M059J (cell line): ENCODE results near the gene SLAIN1. TPM values are rescaled to one million over a fixed set of nuclear protein-coding genes. Genes with fewer than 3 reads are reported as not detected.

ENCODE experiments used
- DNase-seq: peaks from one replicate; pipeline ENCODE4 v3.0.0-alpha.2; 2012; ENCODE audit warnings: low read depth
- total RNA-seq: library from RNA; depleted of rRNA; stranded (reverse); fragments of >200 nt; shearing (Covaris generic); gene quantifications from 2 replicates; pipeline ENCODE4 v1.2.3, GENCODE V29; 2014

Gene SLAIN1
- total RNA-seq, 1 experiment from 2014 or later: 0.42 TPM

- no peak for DNase-seq
These were observed 16.8 kb downstream of the SLAIN1 start for GRCh38 chr13:77714119-77714755.

GRCh38 chr13:77715233-77715891 lies 17.9 kb downstream of the SLAIN1 start:
- DNase-seq: no peak

- no peak for DNase-seq
These were observed 19.2 kb downstream of the SLAIN1 start for GRCh38 chr13:77716692-77717091.

GRCh38 chr13:77717508-77717907 lies 20.0 kb downstream of the SLAIN1 start:
- DNase-seq: no peak

GRCh38 chr13:77719128-77719527 lies 21.6 kb downstream of the SLAIN1 start:
- no peak for DNase-seq

GRCh38 chr13:77720988-77721387 lies 23.5 kb downstream of the SLAIN1 start:
- no peak for DNase-seq

GRCh38 chr13:77724092-77724491 lies 26.6 kb downstream of the SLAIN1 start:
- DNase-seq: no peak

GRCh38 chr13:77725071-77725470 lies 27.6 kb downstream of the SLAIN1 start:
- DNase-seq: no peak

- no peak for DNase-seq
These were observed 31.0 kb downstream of the SLAIN1 start for GRCh38 chr13:77728265-77729125.

- DNase-seq: no peak
These were observed 32.2 kb downstream of the SLAIN1 start for GRCh38 chr13:77729502-77730221.

- DNase-seq: no peak
These were observed 33.1 kb downstream of the SLAIN1 start for GRCh38 chr13:77730572-77730971.

GRCh38 chr13:77732287-77732686 lies 34.8 kb downstream of the SLAIN1 start:
- DNase-seq: no peak

GRCh38 chr13:77733674-77734073 lies 36.2 kb downstream of the SLAIN1 start:
- DNase-seq: no peak

- no peak for DNase-seq
These were observed 40.2 kb downstream of the SLAIN1 start for GRCh38 chr13:77737583-77738200.

- DNase-seq: no peak
These were observed 42.7 kb downstream of the SLAIN1 start for GRCh38 chr13:77740097-77740735.

- no peak for DNase-seq
These were observed 43.6 kb downstream of the SLAIN1 start for GRCh38 chr13:77740931-77741596.

GRCh38 chr13:77741597-77741972 lies 44.1 kb downstream of the SLAIN1 start:
- DNase-seq: no peak

- DNase-seq: no peak
These were observed 45.3 kb downstream of the SLAIN1 start for GRCh38 chr13:77742801-77743200.

GRCh38 chr13:77745784-77746183 lies 48.3 kb downstream of the SLAIN1 start:
- DNase-seq: no peak

GRCh38 chr13:77749344-77749880 lies 51.9 kb downstream of the SLAIN1 start:
- DNase-seq: no peak
